Tongue (tissue), 2 donors: ENCODE results near the gene FOXL3. TPM values are rescaled to one million over a fixed set of nuclear protein-coding genes. Genes with fewer than 3 reads are reported as not detected.
"Not testable (repeated sequence)": the region's sequence is repeated elsewhere in the genome, so short reads cannot be mapped to it uniquely, and the experiment has no call there.

Experiments used
- DNase-seq: peaks from one replicate; pipeline ENCODE4 v3.0.0-alpha.2; 2015
- total RNA-seq: library from RNA; depleted of rRNA; stranded (reverse); fragments of >200 nt; gene quantifications from one replicate; pipeline ENCODE4 v1.2.3, GENCODE V29; 2014

The FOXL3 gene
- total RNA-seq, 1 donor from 2014 or later = not detected

DNA sequence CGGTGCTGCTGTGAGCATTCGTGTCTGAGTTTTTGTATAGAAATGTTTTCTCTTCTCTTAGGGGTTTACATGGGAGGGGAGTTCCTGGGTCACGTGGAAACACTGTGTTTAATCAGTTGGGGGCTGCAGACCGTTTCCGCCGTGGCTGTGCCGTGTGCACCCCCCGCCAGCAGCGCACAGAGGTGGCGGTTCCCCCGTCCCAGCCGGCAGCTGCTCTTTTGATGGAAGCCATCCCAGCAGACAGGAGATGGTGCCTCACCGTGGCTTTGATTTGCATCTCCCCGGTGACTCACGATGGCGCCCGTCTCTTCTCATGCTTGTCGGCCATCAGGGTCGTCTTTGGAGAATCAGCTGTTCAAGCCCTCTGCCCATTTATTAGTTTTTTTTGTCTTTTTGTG lies 34.9 kb upstream of the FOXL3 start:
- DNase-seq = no peak

DNA sequence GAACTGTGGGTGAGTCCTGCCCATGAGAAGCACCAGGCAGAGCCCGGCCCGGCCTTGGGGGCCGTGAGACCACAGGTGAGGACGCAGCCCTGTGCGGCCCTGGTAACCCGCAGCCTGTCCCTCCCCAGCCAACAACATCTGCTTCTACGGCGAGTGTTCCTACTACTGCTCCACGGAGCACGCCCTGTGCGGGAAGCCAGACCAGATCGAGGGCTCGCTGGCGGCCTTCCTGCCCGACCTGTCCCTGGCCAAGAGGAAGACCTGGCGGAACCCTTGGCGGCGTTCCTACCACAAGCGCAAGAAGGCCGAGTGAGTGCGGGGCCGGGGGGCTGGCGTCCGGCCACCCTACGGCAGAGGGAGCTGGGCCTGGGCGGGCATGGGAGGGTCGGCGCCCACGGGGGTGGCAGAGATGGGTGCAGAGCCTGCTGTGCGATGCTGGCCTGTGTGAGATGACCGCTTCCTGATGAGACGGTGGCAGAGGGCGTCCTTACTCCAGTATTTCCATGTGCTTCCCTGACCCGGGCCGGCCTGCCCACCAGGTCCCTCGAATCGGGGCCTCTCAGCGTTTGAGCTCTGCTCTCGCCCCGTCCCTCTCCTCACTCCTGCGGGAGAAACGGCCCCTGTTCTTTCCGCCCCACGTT lies 34.1 kb upstream of the FOXL3 start:
- no peak for DNase-seq

DNA sequence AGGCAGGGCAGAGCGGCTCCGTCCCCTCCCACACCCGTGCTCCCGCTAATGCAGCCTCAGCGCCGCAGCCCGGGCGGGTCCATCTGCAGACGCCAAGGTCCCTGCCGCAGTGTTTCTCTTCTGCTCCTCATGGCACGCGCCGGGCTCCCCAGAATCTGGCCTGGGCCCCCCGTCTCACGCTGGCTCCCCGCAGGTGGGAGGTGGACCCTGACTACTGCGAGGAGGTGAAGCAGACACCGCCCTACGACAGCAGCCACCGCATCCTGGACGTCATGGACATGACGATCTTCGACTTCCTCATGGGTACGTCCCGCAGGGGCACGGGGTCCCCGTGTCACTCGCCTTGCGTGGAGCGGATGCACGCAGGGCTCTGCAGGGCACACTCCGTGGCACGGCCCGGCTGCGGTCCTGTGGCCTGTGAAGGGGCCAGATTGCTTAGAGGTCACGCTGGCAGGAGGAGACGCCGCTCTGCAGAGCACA lies 33.5 kb upstream of the FOXL3 start:
- no peak for DNase-seq

DNA sequence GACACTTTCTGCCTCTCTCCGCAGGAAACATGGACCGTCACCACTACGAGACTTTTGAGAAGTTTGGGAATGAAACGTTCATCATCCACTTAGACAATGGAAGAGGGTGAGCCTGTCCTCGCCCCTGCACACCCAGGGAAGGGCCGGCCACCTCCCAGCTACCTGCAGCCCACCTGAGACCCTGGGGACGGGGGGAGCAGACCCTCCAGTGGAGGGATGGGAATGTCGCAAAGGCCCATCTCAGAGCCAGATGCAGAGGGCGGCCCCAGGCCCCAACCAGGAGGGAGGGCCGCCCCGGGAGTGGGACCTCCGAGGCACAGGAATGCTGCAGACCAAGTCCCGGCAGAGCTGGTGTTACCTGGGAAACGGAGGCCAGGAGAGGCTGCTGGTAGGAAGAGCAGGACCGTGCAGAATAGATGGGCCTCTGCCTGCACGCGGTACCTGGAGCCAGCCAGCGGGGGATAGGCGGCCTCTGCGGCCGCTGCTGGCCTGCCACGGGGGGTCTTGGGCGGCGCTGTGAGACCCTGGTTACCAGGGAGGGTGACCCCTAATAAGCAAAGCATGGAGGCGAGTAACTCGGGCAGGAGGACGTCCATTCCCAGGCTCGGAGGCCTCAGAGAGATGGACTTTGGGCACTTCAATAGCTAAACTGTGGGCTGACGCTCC lies 32.9 kb upstream of the FOXL3 start:
- DNase-seq = no peak

DNA sequence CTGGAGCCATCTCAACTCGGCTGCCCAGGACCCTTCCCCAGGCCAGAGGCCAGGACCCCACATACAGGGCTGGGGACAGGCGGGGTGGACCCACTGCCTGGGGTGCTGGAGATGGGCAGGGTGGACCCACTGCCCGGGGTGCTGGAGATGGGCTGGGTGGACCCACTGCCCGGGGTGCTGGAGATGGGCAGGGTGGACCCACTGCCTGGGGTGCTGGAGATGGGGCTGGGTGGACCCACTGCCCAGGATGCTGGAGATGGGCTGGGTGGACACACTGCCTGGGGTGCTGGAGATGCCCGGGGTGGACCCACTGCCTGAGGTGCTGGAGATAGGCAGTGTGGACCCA lies 32.4 kb upstream of the FOXL3 start:
- DNase-seq = no peak

DNA sequence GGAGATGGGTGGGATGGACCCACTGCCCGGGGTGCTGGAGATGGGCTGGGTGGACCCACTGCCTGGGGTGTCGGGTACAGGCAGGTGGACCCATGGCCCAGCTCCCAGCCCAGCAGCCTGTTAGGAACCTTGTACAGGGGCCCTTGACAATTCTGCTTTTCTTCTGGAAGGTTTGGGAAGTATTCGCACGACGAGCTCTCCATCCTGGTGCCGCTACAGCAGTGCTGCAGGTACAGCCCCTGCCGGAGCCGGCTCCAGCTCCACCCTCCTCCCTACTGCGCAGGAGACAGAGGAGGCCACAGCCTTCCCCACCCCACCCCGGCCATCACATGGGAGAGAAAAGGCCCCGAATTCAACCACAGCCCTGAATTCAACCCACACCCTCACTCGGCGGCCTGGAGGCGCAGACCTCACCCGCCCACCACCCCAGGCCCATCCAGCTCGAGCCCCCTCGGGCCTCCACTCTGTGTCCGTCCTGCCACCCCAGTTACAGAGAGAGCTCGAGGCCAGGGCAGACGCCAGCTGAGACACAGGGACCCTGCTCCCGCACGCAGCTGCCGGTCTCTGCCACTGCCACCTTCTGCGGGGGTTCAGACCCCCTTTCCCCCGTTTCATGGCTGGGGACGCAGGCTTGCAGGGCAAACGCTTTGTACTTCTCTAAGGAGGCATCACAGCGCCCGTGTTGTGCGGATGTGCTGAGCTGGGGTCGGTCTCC lies 31.3 kb upstream of the FOXL3 start:
- DNase-seq = no peak

DNA sequence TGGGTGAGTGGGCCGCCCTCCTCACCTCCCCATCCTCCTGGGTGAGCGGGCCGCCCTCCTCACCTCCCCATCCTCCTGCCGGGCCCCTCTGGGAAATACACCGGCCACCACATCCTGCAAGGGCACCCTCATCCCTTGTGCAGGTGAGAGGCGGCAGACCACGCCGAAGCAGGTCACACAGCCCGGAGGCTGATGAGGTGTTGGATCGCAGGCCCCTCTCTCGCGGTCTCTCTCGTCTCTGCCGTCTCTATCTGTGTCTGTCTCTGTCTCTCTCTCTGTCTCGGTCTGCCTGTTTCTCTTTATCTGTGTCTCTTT lies 30.8 kb upstream of the FOXL3 start:
- DNase-seq = no peak

DNA sequence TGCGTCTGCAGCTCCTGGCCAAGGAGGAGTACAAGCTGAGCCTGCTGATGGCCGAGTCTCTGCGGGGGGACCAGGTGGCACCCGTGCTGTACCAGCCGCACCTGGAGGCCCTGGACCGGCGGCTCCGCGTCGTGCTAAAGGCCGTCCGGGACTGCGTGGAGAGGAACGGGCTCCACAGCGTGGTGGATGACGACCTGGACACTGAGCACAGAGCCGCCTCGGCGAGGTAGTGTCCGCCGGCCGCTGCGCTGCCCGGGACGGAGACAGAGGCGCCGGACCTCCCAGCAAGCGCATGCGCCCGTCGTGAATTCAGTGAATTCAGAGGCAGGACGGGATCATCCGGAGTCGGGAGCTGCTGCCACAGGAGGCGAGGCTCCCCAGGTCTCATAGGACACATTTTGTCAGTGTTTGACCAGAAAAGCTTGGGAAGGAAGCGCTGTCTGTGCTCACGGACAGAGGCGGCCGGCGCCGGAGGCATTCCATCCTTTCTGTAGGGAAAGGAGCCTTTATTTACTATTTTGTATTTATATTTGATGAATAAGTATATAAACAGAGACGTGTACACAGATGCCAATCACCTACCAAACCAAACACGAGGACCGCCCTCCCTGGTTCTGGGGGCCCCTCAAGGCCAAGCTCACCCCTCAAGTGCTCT lies 30.1 kb upstream of the FOXL3 start:
- DNase-seq = no peak

DNA sequence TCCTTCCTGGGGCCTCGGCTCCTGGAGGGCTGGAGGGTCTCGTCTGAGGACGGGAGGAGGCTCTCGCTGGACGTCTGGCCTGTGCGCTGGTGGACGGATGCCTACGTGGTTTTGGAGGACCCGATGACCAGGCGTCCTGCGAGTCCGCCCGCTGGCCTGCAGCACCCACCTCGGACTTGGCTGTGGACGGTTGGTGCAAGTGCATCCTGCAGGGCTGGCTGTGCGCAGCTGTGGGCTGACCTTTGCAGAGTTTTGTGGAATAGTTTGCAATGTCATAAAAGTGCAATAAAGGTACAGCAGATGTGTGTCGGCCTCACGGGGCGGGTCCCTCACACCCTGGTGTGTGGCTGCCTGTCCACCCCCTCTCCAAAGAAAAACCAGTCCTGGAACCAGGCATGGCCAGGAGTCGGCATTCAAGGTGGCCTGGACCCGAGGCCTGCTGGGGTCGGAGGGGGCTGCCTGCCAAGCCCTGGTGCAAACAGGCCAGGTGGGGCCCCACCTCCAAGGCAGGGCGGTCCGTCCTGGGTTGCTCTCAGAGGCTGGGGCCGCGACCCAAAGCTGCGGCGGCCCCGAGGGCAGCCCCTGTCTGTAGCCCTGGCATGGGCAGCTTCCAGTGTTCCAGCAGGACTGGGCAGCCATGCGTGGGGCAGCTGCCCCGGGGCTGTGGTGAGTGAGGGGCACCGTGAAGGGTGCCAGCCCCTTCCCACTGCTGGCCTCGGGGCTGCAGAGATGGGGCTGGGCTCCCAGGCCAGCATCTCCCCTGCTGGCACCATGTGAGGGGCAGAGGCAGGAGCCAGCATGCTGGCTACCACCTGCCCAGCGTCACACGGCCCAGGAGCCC lies 29.3 kb upstream of the FOXL3 start:
- DNase-seq = no peak

DNA sequence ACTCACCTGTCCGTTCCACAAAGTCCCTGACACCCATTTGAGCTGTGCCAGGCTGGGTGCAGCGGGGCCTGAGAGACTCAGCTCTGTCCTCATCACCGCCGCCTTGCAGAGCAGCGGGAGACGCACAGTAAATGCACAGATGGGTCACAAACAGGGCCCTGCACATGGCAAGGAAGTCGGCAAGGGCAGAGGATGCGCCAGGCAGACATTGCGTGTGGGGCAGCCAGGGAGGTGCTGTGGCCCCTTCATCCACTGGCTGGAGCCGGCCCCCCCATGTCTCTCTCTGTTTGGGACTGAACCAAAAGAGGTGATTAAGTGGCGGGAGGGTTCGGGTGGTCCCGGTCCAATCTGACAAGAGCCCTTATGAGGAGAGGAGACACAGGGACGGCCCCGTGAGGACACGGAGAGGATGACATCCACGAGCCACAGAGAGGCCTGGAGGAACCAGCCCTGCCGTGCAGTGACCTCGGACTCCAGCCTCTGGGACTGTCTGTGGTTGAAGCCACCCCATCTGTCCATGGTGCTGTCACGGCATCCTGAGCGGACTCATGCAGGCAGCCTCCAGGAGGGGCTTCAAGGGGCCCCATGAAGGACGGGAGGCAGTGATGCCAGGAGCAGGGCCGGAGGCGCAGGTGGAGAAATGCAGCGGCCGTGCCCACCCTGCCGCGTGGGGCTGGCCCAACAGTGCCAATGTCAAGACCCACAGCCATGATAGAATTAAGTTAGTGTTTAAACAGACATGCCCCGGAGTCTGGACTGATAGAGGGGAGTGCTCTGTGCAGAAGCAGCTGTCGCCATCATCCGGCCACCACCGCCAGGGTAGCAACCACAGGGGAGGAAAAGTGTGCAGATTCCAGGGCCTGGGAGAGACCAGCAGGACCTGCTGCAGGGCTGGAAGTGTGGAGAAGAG lies 28.4 kb upstream of the FOXL3 start:
- no peak for DNase-seq

DNA sequence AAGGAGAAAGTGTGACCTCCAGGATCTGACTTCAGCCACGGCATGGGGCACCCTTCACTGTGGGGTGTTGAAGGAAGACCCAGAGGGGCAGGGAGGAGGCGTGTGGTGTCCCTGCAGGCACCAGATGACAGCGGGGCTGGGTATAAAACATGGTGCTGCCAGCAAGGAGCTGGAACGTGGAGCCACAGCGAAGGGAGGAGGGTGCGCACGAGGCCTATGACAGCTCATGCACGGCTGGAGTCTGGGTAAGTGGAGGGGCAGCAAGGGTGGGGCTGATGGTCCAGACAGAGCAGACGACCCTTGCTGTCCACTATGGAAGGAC lies 27.8 kb upstream of the FOXL3 start:
- no peak for DNase-seq

DNA sequence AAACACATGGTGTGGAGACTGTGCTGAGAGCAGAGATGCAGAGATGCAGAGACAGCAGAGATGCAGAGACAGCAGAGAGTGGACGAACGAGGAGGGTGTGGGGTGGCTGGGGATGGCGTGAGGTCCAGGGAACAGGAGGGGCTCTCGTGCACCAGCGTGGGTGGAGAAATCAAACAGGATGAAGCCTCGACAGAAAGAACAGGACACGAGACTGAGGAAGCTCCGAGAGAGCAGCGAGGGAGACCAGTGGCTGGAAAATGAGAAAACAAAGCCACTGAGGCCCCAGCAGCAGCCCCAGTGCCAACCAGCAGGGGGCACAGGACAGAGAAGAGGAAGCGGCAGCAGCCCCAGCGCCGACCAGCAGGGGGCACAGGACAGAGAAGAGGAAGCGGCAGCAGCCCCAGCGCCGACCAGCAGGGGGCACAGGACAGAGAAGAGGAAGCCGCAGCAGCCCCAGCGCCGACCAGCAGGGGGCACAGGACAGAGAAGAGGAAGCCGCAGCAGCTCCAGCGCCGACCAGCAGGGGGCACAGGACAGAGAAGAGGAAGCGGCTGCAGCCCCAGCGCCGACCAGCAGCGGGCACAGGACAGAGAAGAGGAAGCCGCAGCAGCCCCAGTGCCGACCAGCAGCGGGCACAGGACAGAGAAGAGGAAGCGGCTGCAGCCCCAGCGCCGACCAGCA lies 27.2 kb upstream of the FOXL3 start:
- DNase-seq = not testable (repeated sequence)

DNA sequence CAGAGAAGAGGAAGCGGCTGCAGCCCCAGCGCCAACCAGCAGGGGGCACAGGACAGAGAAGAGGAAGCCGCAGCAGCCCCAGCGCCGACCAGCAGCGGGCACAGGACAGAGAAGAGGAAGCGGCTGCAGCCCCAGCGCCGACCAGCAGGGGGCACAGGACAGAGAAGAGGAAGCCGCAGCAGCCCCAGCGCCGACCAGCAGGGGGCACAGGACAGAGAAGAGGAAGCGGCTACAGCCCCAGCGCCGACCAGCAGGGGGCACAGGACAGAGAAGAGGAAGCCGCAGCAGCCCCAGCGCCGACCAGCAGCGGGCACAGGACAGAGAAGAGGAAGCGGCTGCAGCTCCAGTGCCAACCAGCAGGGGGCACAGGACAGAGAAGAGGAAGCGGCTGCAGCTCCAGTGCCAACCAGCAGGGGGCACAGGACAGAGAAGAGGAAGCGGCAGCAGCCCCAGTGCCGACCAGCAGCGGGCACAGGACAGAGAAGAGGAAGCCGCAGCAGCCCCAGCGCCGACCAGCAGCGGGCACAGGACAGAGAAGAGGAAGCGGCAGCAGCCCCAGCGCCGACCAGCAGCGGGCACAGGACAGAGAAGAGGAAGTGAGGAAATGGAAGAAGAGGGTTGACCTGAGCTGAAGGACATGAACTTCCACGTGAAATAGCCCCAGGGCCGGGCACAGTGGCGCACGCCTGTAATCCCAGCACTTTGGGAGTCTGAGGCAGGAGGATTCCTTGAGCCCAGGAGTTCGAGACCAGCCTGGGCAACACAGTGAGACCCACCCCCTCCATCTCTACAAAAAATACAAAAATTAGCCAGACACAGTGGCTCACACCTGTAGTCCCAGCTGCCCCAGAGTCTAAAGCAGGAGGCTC lies 26.3 kb upstream of the FOXL3 start:
- not testable (repeated sequence) for DNase-seq

DNA sequence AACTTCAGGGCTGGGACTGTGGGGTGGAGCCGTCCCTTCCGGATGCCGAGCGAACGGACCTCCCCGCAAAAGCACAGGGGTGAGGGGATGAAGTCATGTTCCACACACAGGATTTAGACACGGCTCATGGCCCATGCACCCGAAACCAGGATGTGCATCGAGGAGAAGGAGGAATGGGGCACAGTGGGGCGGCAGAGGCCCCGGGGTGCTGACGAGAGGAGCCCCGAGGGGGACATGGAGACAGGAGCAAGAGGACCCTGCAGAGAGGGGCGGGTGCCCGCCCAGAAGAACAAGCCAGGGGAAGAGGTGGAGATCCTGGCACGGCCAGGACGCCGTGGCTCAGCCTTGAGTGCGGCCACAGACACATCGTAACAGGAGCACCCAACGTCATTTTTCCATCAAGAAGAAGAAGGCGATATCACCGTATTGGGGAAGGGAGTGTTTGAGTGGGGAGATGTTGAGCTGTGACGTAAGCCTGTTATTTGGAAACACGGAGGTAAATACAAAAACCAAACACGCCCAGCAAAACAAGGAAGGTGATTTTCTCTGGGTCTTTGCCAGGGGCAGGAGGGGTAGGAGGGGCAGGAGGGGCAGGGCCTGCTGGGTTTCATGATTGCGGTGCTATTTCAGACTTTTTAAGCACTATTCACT lies 25.3 kb upstream of the FOXL3 start:
- DNase-seq = peak; percentile 46

DNA sequence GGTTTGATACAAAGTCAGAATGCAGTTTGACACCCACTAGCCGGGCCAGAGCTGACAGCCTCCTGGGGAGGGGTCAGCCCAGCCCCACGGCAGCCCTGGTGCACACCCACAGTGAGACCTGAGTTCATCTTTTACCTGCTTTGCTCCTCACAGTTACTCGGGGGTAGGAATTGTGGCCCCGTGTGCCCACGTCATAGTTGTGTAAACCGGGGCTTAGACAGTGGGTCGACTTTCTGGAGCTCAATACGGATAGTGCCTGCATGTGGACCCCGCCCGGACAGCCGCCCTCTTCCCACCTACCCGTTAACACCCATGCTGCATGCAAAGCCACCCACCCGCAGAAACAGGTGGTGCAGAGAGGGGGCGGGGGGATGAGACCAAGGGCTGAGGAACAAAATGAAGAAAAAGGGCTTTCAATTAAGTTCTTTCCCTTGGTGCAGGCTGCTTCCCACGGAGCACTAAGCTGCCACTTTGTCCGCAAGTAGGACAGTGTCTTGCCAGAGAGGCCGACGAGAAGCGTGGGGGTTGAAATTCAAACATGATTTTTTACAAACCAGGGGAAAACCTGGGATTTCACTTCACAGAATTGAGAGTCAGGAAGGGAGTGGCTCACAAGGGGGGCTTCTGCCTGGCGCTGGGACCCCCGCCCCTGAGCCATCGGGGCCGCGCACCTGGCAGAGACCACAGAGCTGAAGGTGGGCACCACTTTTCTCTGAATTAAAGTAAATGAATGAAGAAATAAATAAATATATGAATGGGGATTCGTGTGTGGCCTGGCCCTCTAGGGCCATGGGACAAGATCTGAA lies 24.6 kb upstream of the FOXL3 start:
- DNase-seq = peak; percentile 22

DNA sequence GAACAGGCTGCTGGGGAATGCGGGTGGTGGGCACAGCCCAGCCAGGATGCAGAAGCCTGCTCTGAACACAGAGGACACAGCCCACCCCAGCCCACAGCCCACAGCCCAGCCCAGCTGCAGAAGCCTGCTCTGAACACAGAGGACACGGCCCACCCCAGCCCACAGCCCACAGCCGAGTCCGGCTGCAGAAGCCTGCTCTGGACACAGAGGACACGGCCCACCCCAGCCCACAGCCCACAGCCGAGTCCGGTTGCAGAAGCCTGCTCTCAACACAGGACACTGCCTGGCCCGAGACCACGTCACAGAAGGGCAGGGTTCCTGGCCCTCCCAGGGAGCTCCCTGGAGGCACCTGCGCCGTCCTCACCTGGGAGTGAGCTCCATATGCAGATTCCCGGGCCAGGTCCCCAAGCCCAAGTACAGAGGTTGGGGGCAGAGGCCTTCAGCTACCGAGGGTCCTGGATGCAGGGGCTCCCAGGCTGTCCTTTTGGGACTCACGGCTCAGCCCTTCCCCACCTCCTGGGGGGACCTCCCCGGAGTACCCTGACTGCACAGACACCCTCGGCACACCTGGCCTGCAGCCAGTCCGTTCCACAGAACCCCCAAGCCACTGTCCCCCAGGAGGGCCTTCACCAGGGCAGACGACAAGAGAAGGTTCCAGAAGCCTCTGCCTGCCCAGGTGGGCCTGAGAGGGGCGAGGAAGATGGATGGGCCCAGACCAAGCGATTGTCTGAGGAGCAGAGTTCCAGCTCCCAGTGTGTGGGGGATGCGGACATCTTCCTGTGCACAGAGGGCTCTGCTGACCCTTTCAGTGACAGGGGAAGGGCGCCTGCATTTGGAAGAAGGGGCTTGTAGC lies 23.7 kb upstream of the FOXL3 start:
- DNase-seq = no peak
